ENCODE data around the gene RXFP2. TPM values are rescaled to one million over a fixed set of nuclear protein-coding genes. Genes with fewer than 3 reads are reported as not detected.

Gene RXFP2
- polyA plus RNA-seq, 1 of the 3 experiments (the other 2 are of a cell fraction): not detected

DNA sequence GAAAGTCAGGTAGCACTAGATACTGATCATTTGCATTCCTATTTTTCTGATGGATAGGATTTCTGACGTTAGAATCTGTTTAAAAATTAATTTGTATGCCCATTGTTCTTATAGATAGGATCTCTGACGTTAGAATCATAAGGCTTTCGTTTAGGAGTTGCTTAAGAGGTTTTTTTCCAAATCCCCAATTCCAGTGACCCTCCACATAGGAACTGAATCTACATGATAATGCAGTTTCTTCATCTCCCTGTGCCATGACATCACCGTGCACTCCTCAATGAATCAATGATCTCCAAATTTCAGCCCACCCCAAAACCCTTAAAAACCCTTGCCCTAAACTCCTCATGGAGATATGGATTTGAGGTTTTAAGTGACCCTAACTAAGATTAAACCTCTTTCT, 87.2 kb downstream of the RXFP2 start:
- H3K27me3 ChIP-seq (ENCODE audit: insufficient read depth): no peaks in the 10 kb centered on the region
- ChIA-PET CTCF (interaction anchor here (0.7 kb wide), 1 partner anchor 29 kb away, joined by 4 read pairs; no protein-coding TSS in a partner anchor), POLR2A (no interaction called here)
- no peak overlapping the region for H3K27ac ChIP-seq (ENCODE audit: low read depth in 2 of 2, low read length in 1 of 2)
- H3K9ac ChIP-seq: no peak overlapping the region
- no peaks in the 10 kb centered on the region for H3F3A ChIP-seq (replicated peaks; ENCODE audit: insufficient read depth)
- H3K4me1 ChIP-seq (ENCODE audit: control insufficient read depth in 1 of 2, insufficient read depth in 2 of 2, low read depth in 1 of 2, low read length in 1 of 2): peaks cover 0 to 9% of the 10 kb centered on the region in 2 experiments; a peak in 2 of 4 replicates
- TF ChIP-seq, protein P1, sequence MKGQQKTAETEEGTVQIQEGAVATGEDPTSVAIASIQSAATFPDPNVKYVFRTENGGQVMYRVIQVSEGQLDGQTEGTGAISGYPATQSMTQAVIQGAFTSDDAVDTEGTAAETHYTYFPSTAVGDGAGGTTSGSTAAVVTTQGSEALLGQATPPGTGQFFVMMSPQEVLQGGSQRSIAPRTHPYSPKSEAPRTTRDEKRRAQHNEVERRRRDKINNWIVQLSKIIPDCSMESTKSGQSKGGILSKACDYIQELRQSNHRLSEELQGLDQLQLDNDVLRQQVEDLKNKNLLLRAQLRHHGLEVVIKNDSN (IDR thresholded peaks at IDR 0.05; ENCODE audit: borderline replicate concordance, low read depth): no peak
- no peak for TF ChIP-seq CHD2 (IDR thresholded peaks at IDR 0.05; ENCODE audit: low read length, partially characterized antibody)
- no peak for TF ChIP-seq SMC3 (IDR thresholded peaks at IDR 0.05; ENCODE audit: low read depth, low read length)
- TF ChIP-seq GABPA (IDR thresholded peaks at IDR 0.05; ENCODE audit: low read depth): no peak
- H3K9me2 ChIP-seq: no peaks in the 10 kb centered on the region
- no peak for DNase-seq
- H3K36me3 ChIP-seq (replicated peaks in 1 of 2; ENCODE audit: control insufficient read depth in 1 of 2, insufficient read depth in 2 of 2, low read length in 1 of 2): no peaks in the 10 kb centered on the region
- whole genome bisulfite sequencing (ENCODE audit: low lambda C conversion rate): 48% methylated on average over 4 of the region's 4 CpGs
- no peaks in the 10 kb centered on the region for H3K79me2 ChIP-seq (ENCODE audit: insufficient read depth)
- no peaks in the 10 kb centered on the region for H4K20me1 ChIP-seq (ENCODE audit: insufficient read depth)
- no peaks in the 10 kb centered on the region for H3K9me3 ChIP-seq
- no peak overlapping the region for H2AFZ ChIP-seq (ENCODE audit: low read depth)
- no peak overlapping the region for H3K4me3 ChIP-seq (ENCODE audit: low read depth in 2 of 2, low read length in 1 of 2)
- H3K4me2 ChIP-seq: no peak overlapping the region

DNA sequence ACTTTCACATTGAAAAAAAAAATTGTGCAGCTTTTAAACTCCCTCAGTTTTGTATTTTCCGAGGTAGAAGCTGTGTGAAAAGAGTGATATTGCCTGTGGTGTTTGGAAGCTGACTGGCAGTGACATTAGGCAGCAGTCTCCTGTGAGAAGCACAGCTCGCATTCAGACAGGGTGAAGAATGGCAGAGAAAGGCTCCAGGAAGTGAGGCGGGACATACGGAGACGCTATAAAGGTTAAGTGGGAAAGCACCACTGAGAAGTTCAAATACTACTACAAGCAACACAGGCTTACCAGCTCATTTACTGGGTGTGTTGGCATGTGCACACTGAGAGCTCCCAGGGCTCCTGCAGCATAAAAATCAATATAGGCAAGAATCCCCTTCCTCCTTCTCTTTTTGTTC, 88.4 kb downstream of the RXFP2 start:
- H3K79me2 ChIP-seq (ENCODE audit: insufficient read depth): no peaks in the 10 kb centered on the region
- H3K4me1 ChIP-seq (ENCODE audit: control insufficient read depth in 1 of 2, insufficient read depth in 2 of 2, low read depth in 1 of 2, low read length in 1 of 2): peaks cover 0 to 9% of the 10 kb centered on the region in 2 experiments; a peak in 2 of 4 replicates
- CTCF ChIA-PET: interaction anchor here (0.9 to 1.7 kb wide), 2 partner anchors 11 to 403 kb away, joined by 3 read pairs; no protein-coding TSS in a partner anchor
- H3K9ac ChIP-seq: no peak overlapping the region
- H3K4me3 ChIP-seq (ENCODE audit: low read depth in 2 of 2, low read length in 1 of 2): no peak overlapping the region
- no peaks in the 10 kb centered on the region for H3K36me3 ChIP-seq (replicated peaks in 1 of 2; ENCODE audit: control insufficient read depth in 1 of 2, insufficient read depth in 2 of 2, low read length in 1 of 2)
- no peaks in the 10 kb centered on the region for H4K20me1 ChIP-seq (ENCODE audit: insufficient read depth)
- POLR2A ChIA-PET: no interaction called here
- H3K4me2 ChIP-seq: no peak overlapping the region
- no peak overlapping the region for H2AFZ ChIP-seq (ENCODE audit: low read depth)
- no peaks in the 10 kb centered on the region for H3K9me2 ChIP-seq
- 72% methylated on average over 5 of the region's 5 CpGs for WGBS (ENCODE audit: low lambda C conversion rate)
- no peak for DNase-seq
- H3K27me3 ChIP-seq (ENCODE audit: insufficient read depth): no peaks in the 10 kb centered on the region
- H3F3A ChIP-seq (replicated peaks; ENCODE audit: insufficient read depth): no peaks in the 10 kb centered on the region
- no peaks in the 10 kb centered on the region for H3K9me3 ChIP-seq
- H3K27ac ChIP-seq (ENCODE audit: low read depth in 2 of 2, low read length in 1 of 2): no peak overlapping the region; a peak in 1 of 4 replicates
- TF ChIP-seq GATA2 (CRISPR knock-in tag; IDR thresholded peaks at IDR 0.05): no peak
- TF ChIP-seq RXRA (IDR thresholded peaks at IDR 0.05; ENCODE audit: borderline replicate concordance, low read depth): no peak
- TF ChIP-seq EZH2phosphoT487 (IDR thresholded peaks at IDR 0.05; ENCODE audit: borderline replicate concordance, low read depth): no peak
- TF ChIP-seq, protein P2, sequence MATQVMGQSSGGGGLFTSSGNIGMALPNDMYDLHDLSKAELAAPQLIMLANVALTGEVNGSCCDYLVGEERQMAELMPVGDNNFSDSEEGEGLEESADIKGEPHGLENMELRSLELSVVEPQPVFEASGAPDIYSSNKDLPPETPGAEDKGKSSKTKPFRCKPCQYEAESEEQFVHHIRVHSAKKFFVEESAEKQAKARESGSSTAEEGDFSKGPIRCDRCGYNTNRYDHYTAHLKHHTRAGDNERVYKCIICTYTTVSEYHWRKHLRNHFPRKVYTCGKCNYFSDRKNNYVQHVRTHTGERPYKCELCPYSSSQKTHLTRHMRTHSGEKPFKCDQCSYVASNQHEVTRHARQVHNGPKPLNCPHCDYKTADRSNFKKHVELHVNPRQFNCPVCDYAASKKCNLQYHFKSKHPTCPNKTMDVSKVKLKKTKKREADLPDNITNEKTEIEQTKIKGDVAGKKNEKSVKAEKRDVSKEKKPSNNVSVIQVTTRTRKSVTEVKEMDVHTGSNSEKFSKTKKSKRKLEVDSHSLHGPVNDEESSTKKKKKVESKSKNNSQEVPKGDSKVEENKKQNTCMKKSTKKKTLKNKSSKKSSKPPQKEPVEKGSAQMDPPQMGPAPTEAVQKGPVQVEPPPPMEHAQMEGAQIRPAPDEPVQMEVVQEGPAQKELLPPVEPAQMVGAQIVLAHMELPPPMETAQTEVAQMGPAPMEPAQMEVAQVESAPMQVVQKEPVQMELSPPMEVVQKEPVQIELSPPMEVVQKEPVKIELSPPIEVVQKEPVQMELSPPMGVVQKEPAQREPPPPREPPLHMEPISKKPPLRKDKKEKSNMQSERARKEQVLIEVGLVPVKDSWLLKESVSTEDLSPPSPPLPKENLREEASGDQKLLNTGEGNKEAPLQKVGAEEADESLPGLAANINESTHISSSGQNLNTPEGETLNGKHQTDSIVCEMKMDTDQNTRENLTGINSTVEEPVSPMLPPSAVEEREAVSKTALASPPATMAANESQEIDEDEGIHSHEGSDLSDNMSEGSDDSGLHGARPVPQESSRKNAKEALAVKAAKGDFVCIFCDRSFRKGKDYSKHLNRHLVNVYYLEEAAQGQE (IDR thresholded peaks at IDR 0.05; ENCODE audit: low read depth, low read length): no peak
- TF ChIP-seq TEAD4 (IDR thresholded peaks at IDR 0.05; ENCODE audit: borderline replicate concordance, insufficient read depth): no peak
- TF ChIP-seq FOSL2 (IDR thresholded peaks at IDR 0.05; ENCODE audit: borderline replicate concordance, low read depth): no peak
- TF ChIP-seq JUND (IDR thresholded peaks at IDR 0.05): no peak
- no peak for TF ChIP-seq POLR2AphosphoS5 (IDR thresholded peaks at IDR 0.05; ENCODE audit: low read depth, low read length)
- no peak for TF ChIP-seq YY1 (IDR thresholded peaks at IDR 0.05; ENCODE audit: low read depth)
- no peak for TF ChIP-seq SIN3A (IDR thresholded peaks at IDR 0.05; ENCODE audit: borderline replicate concordance, low read depth, low read length)
- TF ChIP-seq, protein P3, sequence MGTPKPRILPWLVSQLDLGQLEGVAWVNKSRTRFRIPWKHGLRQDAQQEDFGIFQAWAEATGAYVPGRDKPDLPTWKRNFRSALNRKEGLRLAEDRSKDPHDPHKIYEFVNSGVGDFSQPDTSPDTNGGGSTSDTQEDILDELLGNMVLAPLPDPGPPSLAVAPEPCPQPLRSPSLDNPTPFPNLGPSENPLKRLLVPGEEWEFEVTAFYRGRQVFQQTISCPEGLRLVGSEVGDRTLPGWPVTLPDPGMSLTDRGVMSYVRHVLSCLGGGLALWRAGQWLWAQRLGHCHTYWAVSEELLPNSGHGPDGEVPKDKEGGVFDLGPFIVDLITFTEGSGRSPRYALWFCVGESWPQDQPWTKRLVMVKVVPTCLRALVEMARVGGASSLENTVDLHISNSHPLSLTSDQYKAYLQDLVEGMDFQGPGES (IDR thresholded peaks at IDR 0.05; ENCODE audit: low read depth, low read length): no peak

Measured in SK-N-SH (cell line).